ENCODE measurements around the gene CDH4. TPM values are rescaled to one million over a fixed set of nuclear protein-coding genes. Genes with fewer than 3 reads are reported as not detected.

Gene CDH4
- total and polyA plus RNA-seq, 10 donors, result 0.30 to 20.1 (median 7.7) TPM

- no peaks in the 10 kb centered on the region for H3K36me3 ChIP-seq
- H3K9me3 ChIP-seq, result peaks cover 0 to 38% (median 0%) of the 10 kb centered on the region in 8 donors
- no peak overlapping the region for H3K27ac ChIP-seq
- no peaks in the 10 kb centered on the region for H3K27me3 ChIP-seq (replicated peaks in 1 of 7)
- intact Hi-C loops (cut with DNase I; ENCODE audit: low total_unique reads), result no loop called here
- no peak overlapping the region for H3K4me3 ChIP-seq
- 70 to 87% (median 82%) methylated on average over 9 of the region's 9 CpGs for WGBS, 5 donors
- H3K4me1 ChIP-seq, result peaks cover 0 to 4% (median 0%) of the 10 kb centered on the region in 6 donors
- TF ChIP-seq CTCF (IDR thresholded peaks at IDR 0.05 in 8 of 11, conservative IDR thresholded peaks at IDR 0.05 in 3 of 11), result no peak
- no peak for TF ChIP-seq POLR2AphosphoS5 (IDR thresholded peaks at IDR 0.05)
- TF ChIP-seq POLR2A (IDR thresholded peaks at IDR 0.05), result no peak
- no peak for DNase-seq
Measured at GRCh38 chr20:61360296-61360695, 108.2 kb downstream of the CDH4 start.

DNA sequence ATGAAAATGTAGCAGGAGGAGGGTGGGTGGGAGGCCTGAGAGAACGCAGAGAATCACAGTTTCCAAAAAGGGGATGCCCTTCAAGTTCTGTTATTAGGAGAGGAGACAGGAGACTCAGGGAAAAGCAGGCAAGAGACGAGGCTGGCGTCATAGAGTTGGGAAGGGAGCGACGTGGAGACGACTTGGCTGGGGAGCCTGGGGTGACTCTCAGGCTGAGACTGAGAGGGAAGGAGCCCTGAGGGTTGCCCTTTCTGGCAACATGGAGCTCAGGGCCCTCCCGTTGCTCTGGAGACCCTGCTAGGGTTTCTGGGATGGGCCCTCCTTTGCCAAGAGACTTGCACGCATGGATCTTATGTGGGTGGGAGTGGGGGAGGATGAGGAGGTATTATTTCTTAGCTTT is 108.9 kb downstream of the CDH4 start:
- H3K27ac ChIP-seq, result no peak overlapping the region
- no peaks in the 10 kb centered on the region for H3K4me1 ChIP-seq
- no peaks in the 10 kb centered on the region for H3K27me3 ChIP-seq (replicated peaks in 1 of 7)
- DNase-seq, result no peak
- H3K36me3 ChIP-seq, result no peaks in the 10 kb centered on the region
- WGBS, 5 donors, result 69 to 83% (median 76%) methylated on average over 8 of the region's 8 CpGs
- TF ChIP-seq POLR2A (IDR thresholded peaks at IDR 0.05), result no peak
- peaks cover 0 to 38% (median 0%) of the 10 kb centered on the region in 8 donors for H3K9me3 ChIP-seq
- no peak overlapping the region for H3K4me3 ChIP-seq
- intact Hi-C loops (cut with DNase I; ENCODE audit: low total_unique reads), result no loop called here

DNA sequence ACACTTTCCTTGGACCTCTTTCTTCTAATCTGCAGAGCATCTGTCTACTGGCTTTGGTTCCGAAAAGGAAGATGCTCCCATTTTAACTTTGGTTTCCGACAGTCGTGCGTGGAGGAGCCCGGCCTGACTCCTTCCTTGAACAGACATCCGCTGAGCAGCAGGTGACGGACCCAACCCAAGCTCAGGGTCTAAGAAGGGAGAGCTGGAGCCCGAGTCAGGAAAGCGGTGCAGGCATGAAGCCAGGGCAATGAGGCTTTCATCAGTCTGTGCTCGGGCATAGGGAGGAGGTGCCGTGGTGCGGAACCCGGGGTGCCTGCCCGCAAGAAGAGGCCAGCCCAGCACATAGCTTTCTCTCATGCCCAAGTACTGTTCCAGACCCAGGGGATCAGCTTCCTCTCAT is 109.4 kb downstream of the CDH4 start:
- no peak for DNase-seq
- Histone ChIP-seq H3K4me3 (no peak overlapping the region), H3K9me3 (peaks cover 0 to 38% (median 0%) of the 10 kb centered on the region in 8 donors), H3K27ac (no peak overlapping the region), H3K36me3 (no peaks in the 10 kb centered on the region), H3K27me3 (replicated peaks in 1 of 7) (no peaks in the 10 kb centered on the region), H3K4me1 (no peaks in the 10 kb centered on the region)
- TF ChIP-seq POLR2A (IDR thresholded peaks at IDR 0.05), result no peak
- TF ChIP-seq POLR2AphosphoS5 (IDR thresholded peaks at IDR 0.05), result no peak
- TF ChIP-seq CTCF (IDR thresholded peaks at IDR 0.05 in 8 of 11, conservative IDR thresholded peaks at IDR 0.05 in 3 of 11), result no peak
- intact Hi-C loops (cut with DNase I; ENCODE audit: low total_unique reads), result no loop called here
- WGBS, 5 donors, result 91 to 96% (median 94%) methylated on average over 14 of the region's 14 CpGs

GRCh38 chr20:61364147-61364546 is 112.1 kb downstream of the CDH4 start:
- no peak overlapping the region for H3K27ac ChIP-seq
- no peaks in the 10 kb centered on the region for H3K27me3 ChIP-seq (replicated peaks in 1 of 7)
- no peaks in the 10 kb centered on the region for H3K4me1 ChIP-seq
- TF ChIP-seq POLR2A (IDR thresholded peaks at IDR 0.05) (no peak), POLR2AphosphoS5 (IDR thresholded peaks at IDR 0.05) (no peak), CTCF (IDR thresholded peaks at IDR 0.05 in 8 of 11, conservative IDR thresholded peaks at IDR 0.05 in 3 of 11) (no peak)
- no peak overlapping the region for H3K4me3 ChIP-seq
- 77 to 90% (median 85%) methylated on average over 4 to 5 of the region's 5 CpGs for WGBS, 5 donors
- intact Hi-C loops (cut with DNase I; ENCODE audit: low total_unique reads), result no loop called here
- no peaks in the 10 kb centered on the region for H3K36me3 ChIP-seq
- no peak for DNase-seq
- peaks cover 0 to 30% (median 0%) of the 10 kb centered on the region in 8 donors for H3K9me3 ChIP-seq

GRCh38 chr20:61366914-61367313 is 114.9 kb downstream of the CDH4 start:
- H3K9me3 ChIP-seq, result peaks cover 0 to 24% (median 0%) of the 10 kb centered on the region in 8 donors
- 79 to 84% (median 81%) methylated on average over 7 to 11 of the region's 11 CpGs for WGBS, 5 donors
- intact Hi-C loops (cut with DNase I; ENCODE audit: low total_unique reads), result no loop called here

More at GRCh38 chr20:61366914-61367313, 114.9 kb downstream of the CDH4 start:
- Histone ChIP-seq H3K4me3 (no peak overlapping the region), H3K27ac (no peak overlapping the region), H3K36me3 (no peaks in the 10 kb centered on the region), H3K27me3 (replicated peaks in 1 of 7) (no peaks in the 10 kb centered on the region), H3K4me1 (no peaks in the 10 kb centered on the region)
- TF ChIP-seq CTCF (IDR thresholded peaks at IDR 0.05 in 8 of 11, conservative IDR thresholded peaks at IDR 0.05 in 3 of 11) (no peak), POLR2AphosphoS5 (IDR thresholded peaks at IDR 0.05) (no peak), POLR2A (IDR thresholded peaks at IDR 0.05) (no peak)
- peak; percentile 60 for DNase-seq
